ENCODE measurements around the gene LGALSL.

Gene LGALSL

GRCh38 chr2:64412671-64413070, 41.3 kb upstream of the LGALSL start:
- H3K27ac ChIP-seq = no peak overlapping the region
- CTCF ChIA-PET = no interaction called here
- no peak for DNase-seq (ENCODE audit: low spot score)
- POLR2A ChIA-PET (ENCODE audit: low non-redundant PET) = no interaction called here
- TF ChIP-seq CTCF (conservative IDR thresholded peaks at IDR 0.05; ENCODE audit: low read depth) = no peak

GRCh38 chr2:64414736-64415435, 39.1 kb upstream of the LGALSL start:
- TF ChIP-seq CTCF (conservative IDR thresholded peaks at IDR 0.05; ENCODE audit: low read depth) = no peak
- ChIA-PET CTCF (interaction anchor here (0.5 to 0.7 kb wide), 2 partner anchors 12 to 15 kb away, joined by 3 to 4 read pairs; no protein-coding TSS in a partner anchor), POLR2A (ENCODE audit: low non-redundant PET) (no interaction called here)
- no peak for DNase-seq (ENCODE audit: low spot score)
- H3K27ac ChIP-seq = no peak overlapping the region

- POLR2A ChIA-PET (ENCODE audit: low non-redundant PET) = no interaction called here
- CTCF ChIA-PET = interaction anchor here (1.5 kb wide), 1 partner anchor 70 kb away, joined by 3 read pairs; no protein-coding TSS in a partner anchor
- no peak for DNase-seq (ENCODE audit: low spot score)
- no peak for TF ChIP-seq CTCF (conservative IDR thresholded peaks at IDR 0.05; ENCODE audit: low read depth)
- no peak overlapping the region for H3K27ac ChIP-seq
These were observed 36.3 kb upstream of the LGALSL start for GRCh38 chr2:64417624-64418023.

- ChIA-PET POLR2A (ENCODE audit: low non-redundant PET) (no interaction called here), CTCF (interaction anchor here (0.7 kb wide), 1 partner anchor 415 kb away, joined by 3 read pairs; no protein-coding TSS in a partner anchor)
- no peak for DNase-seq (ENCODE audit: low spot score)
- no peak for TF ChIP-seq CTCF (conservative IDR thresholded peaks at IDR 0.05; ENCODE audit: low read depth)
- no peak overlapping the region for H3K27ac ChIP-seq
These were observed 34.3 kb upstream of the LGALSL start for GRCh38 chr2:64419596-64420165.

- DNase-seq (ENCODE audit: low spot score) = no peak
- no peak overlapping the region for H3K27ac ChIP-seq
- no peak for TF ChIP-seq CTCF (conservative IDR thresholded peaks at IDR 0.05; ENCODE audit: low read depth)
- ChIA-PET CTCF (interaction anchor here (0.6 kb wide), 1 partner anchor 35 kb away, joined by 3 read pairs; no protein-coding TSS in a partner anchor), POLR2A (ENCODE audit: low non-redundant PET) (no interaction called here)
These were observed 33.3 kb upstream of the LGALSL start for GRCh38 chr2:64420677-64421076.

GRCh38 chr2:64421201-64421600, 32.8 kb upstream of the LGALSL start:
- no peak for TF ChIP-seq CTCF (conservative IDR thresholded peaks at IDR 0.05; ENCODE audit: low read depth)
- no peak overlapping the region for H3K27ac ChIP-seq
- DNase-seq (ENCODE audit: low spot score) = no peak
- ChIA-PET CTCF (no interaction called here), POLR2A (ENCODE audit: low non-redundant PET) (no interaction called here)

All from RWPE1 (cell line).